Measurements from ENCODE around the gene SMARCD3. TPM values are rescaled to one million over a fixed set of nuclear protein-coding genes. Genes with fewer than 3 reads are reported as not detected.

The SMARCD3 gene
- total RNA-seq, 1 donor from 2014 or later: 96.9 TPM

- Mint-ChIP-seq H3K9me3 (ENCODE audit: unreplicated experiment) (no peaks in the 10 kb centered on the region), H3K36me3 (ENCODE audit: unreplicated experiment) (peaks cover 27% of the 10 kb centered on the region), H3K4me1 (ENCODE audit: unreplicated experiment) (peaks cover 26% of the 10 kb centered on the region), H3K4me3 (ENCODE audit: unreplicated experiment) (no peak overlapping the region), H3K27me3 (ENCODE audit: unreplicated experiment) (no peaks in the 10 kb centered on the region), H3K27ac (ENCODE audit: unreplicated experiment) (no peak overlapping the region)
- no peak for TF ChIP-seq CTCF (IDR thresholded peaks at IDR 0.05)
- no peak for DNase-seq (ENCODE audit: extremely low spot score, unreplicated experiment)
Measured at GRCh38 chr7:151236406-151236805, 12.1 kb downstream of the SMARCD3 start.

- TF ChIP-seq CTCF (IDR thresholded peaks at IDR 0.05): no peak
Measured at GRCh38 chr7:151235091-151235787, 13.3 kb downstream of the SMARCD3 start.

GRCh38 chr7:151233804-151234203 lies 14.7 kb downstream of the SMARCD3 start:
- peak overlapping the region; percentile 98 for H3K27ac Mint-ChIP-seq (ENCODE audit: unreplicated experiment)

More at GRCh38 chr7:151235091-151235787, 13.3 kb downstream of the SMARCD3 start:
- no peak for DNase-seq (ENCODE audit: extremely low spot score, unreplicated experiment)
- Mint-ChIP-seq H3K27ac (ENCODE audit: unreplicated experiment) (no peak overlapping the region), H3K4me1 (ENCODE audit: unreplicated experiment) (peaks cover 26% of the 10 kb centered on the region), H3K4me3 (ENCODE audit: unreplicated experiment) (peak overlapping the region; percentile 10), H3K36me3 (ENCODE audit: unreplicated experiment) (peaks cover 19% of the 10 kb centered on the region), H3K9me3 (ENCODE audit: unreplicated experiment) (no peaks in the 10 kb centered on the region), H3K27me3 (ENCODE audit: unreplicated experiment) (no peaks in the 10 kb centered on the region)

GRCh38 chr7:151232917-151233701 lies 15.4 kb downstream of the SMARCD3 start:
- peaks cover 6% of the 10 kb centered on the region for H3K36me3 Mint-ChIP-seq (ENCODE audit: unreplicated experiment)
- H3K9me3 Mint-ChIP-seq (ENCODE audit: unreplicated experiment): no peaks in the 10 kb centered on the region
- H3K27ac Mint-ChIP-seq (ENCODE audit: unreplicated experiment): peak overlapping the region; percentile 98
- peak overlapping the region; percentile 100 for H3K4me3 Mint-ChIP-seq (ENCODE audit: unreplicated experiment)
- H3K27me3 Mint-ChIP-seq (ENCODE audit: unreplicated experiment): no peaks in the 10 kb centered on the region
- TF ChIP-seq CTCF (IDR thresholded peaks at IDR 0.05): no peak
- DNase-seq (ENCODE audit: extremely low spot score, unreplicated experiment): no peak
- H3K4me1 Mint-ChIP-seq (ENCODE audit: unreplicated experiment): peaks cover 30% of the 10 kb centered on the region

More at GRCh38 chr7:151233804-151234203, 14.7 kb downstream of the SMARCD3 start:
- no peak for DNase-seq (ENCODE audit: extremely low spot score, unreplicated experiment)
- Mint-ChIP-seq H3K27me3 (ENCODE audit: unreplicated experiment) (no peaks in the 10 kb centered on the region), H3K4me1 (ENCODE audit: unreplicated experiment) (peaks cover 26% of the 10 kb centered on the region), H3K4me3 (ENCODE audit: unreplicated experiment) (peak overlapping the region; percentile 100), H3K36me3 (ENCODE audit: unreplicated experiment) (peaks cover 9% of the 10 kb centered on the region), H3K9me3 (ENCODE audit: unreplicated experiment) (no peaks in the 10 kb centered on the region)
- no peak for TF ChIP-seq CTCF (IDR thresholded peaks at IDR 0.05)
